ENCODE data around the gene KIF4A. TPM values are rescaled to one million over a fixed set of nuclear protein-coding genes. Genes with fewer than 3 reads are reported as not detected.

KIF4A gene
- total RNA-seq, 1 experiment from 2014 or later: 35.8 TPM

- H3K9me3 ChIP-seq (ENCODE audit: low read length): no peaks in the 10 kb centered on the region
- no peaks in the 10 kb centered on the region for H4K20me1 ChIP-seq (ENCODE audit: low read length)
- H3K4me2 ChIP-seq (ENCODE audit: low read length): no peak overlapping the region
- no peaks in the 10 kb centered on the region for H3K27me3 ChIP-seq (ENCODE audit: low read length)
- peaks cover 35% of the 10 kb centered on the region for H3K36me3 ChIP-seq (ENCODE audit: low read depth, low read length)
- ChIA-PET CTCF (no interaction called here), POLR2A (ENCODE audit: unreplicated experiment) (no interaction called here)
- ATAC-seq: no peak
- H3K4me1 ChIP-seq (ENCODE audit: insufficient read depth, low read length): 0 out of 2 replicates have a peak, but pooled peaks cover 8% of the 10 kb centered on the region
- no peak for DNase-seq
- TF ChIP-seq EZH2 (IDR thresholded peaks at IDR 0.05; ENCODE audit: low read length, unreplicated experiment) (no peak), EZH2phosphoT487 (IDR thresholded peaks at IDR 0.05; ENCODE audit: borderline replicate concordance, low read length) (no peak), CTCF (conservative IDR thresholded peaks at IDR 0.05; ENCODE audit: low read depth, low read length) (no peak)
- H3K27ac ChIP-seq (ENCODE audit: low read length): no peak overlapping the region
- H3K79me2 ChIP-seq (ENCODE audit: low read length): no peaks in the 10 kb centered on the region
- no TSS peak for BruUV-seq (replicated peaks)
- no peak overlapping the region for H3K4me3 ChIP-seq (ENCODE audit: low read length)
- H3K9me2 ChIP-seq (replicated peaks; ENCODE audit: low read length): no peaks in the 10 kb centered on the region
- intact Hi-C loops (cut with micrococcal nuclease): loop anchor here (10.0 kb wide), 1 partner anchor 218 kb away; no protein-coding TSS in a partner anchor
- no peak overlapping the region for H3K9ac ChIP-seq (ENCODE audit: low read length)
- no peaks in the 10 kb centered on the region for H3F3A ChIP-seq (ENCODE audit: low read length, unreplicated experiment)
- no peak overlapping the region for H2AFZ ChIP-seq (ENCODE audit: low read length)
Measured at GRCh38 chrX:70336767-70337166, 46.9 kb downstream of the KIF4A start.

- H3K9ac ChIP-seq (ENCODE audit: low read length): no peak overlapping the region
- H3K79me2 ChIP-seq (ENCODE audit: low read length): no peaks in the 10 kb centered on the region
- ChIA-PET CTCF (no interaction called here), POLR2A (ENCODE audit: unreplicated experiment) (no interaction called here)
- H3K4me1 ChIP-seq (ENCODE audit: insufficient read depth, low read length): 0 out of 2 replicates have a peak, but pooled peaks cover 8% of the 10 kb centered on the region
- no peak overlapping the region for H3K4me2 ChIP-seq (ENCODE audit: low read length)
- no peaks in the 10 kb centered on the region for H4K20me1 ChIP-seq (ENCODE audit: low read length)
- no TSS peak for BruUV-seq (replicated peaks)
- H3F3A ChIP-seq (ENCODE audit: low read length, unreplicated experiment): no peaks in the 10 kb centered on the region
- no peaks in the 10 kb centered on the region for H3K27me3 ChIP-seq (ENCODE audit: low read length)
- H3K9me3 ChIP-seq (ENCODE audit: low read length): no peaks in the 10 kb centered on the region
- ATAC-seq (no peak), DNase-seq (no peak)
- H3K9me2 ChIP-seq (replicated peaks; ENCODE audit: low read length): no peaks in the 10 kb centered on the region
- intact Hi-C loops (cut with micrococcal nuclease): loop anchor here (10.0 kb wide), 1 partner anchor 217 kb away; no protein-coding TSS in a partner anchor
- H3K4me3 ChIP-seq (ENCODE audit: low read length): no peak overlapping the region
- H3K36me3 ChIP-seq (ENCODE audit: low read depth, low read length): peaks cover 41% of the 10 kb centered on the region
- TF ChIP-seq EZH2phosphoT487 (IDR thresholded peaks at IDR 0.05; ENCODE audit: borderline replicate concordance, low read length) (no peak), CTCF (conservative IDR thresholded peaks at IDR 0.05; ENCODE audit: low read depth, low read length) (no peak)
- H3K27ac ChIP-seq (ENCODE audit: low read length): no peak overlapping the region
- H2AFZ ChIP-seq (ENCODE audit: low read length): no peak overlapping the region
Measured at GRCh38 chrX:70338290-70338689, 48.4 kb downstream of the KIF4A start.

- H3K4me3 ChIP-seq (ENCODE audit: low read length): no peak overlapping the region
- TF ChIP-seq CTCF (conservative IDR thresholded peaks at IDR 0.05; ENCODE audit: low read depth, low read length) (no peak), EZH2phosphoT487 (IDR thresholded peaks at IDR 0.05; ENCODE audit: borderline replicate concordance, low read length) (no peak), EZH2 (IDR thresholded peaks at IDR 0.05; ENCODE audit: low read length, unreplicated experiment) (no peak)
- H3K9me2 ChIP-seq (replicated peaks; ENCODE audit: low read length): no peaks in the 10 kb centered on the region
- 0 out of 2 replicates have a peak, but pooled peaks cover 8% of the 10 kb centered on the region for H3K4me1 ChIP-seq (ENCODE audit: insufficient read depth, low read length)
- ChIA-PET POLR2A (ENCODE audit: unreplicated experiment) (no interaction called here), CTCF (no interaction called here)
- intact Hi-C loops (cut with micrococcal nuclease): no loop called here
- no peak overlapping the region for H3K4me2 ChIP-seq (ENCODE audit: low read length)
- H3K9ac ChIP-seq (ENCODE audit: low read length): no peak overlapping the region
- ATAC-seq (no peak), DNase-seq (no peak)
- no peaks in the 10 kb centered on the region for H3K9me3 ChIP-seq (ENCODE audit: low read length)
- H3F3A ChIP-seq (ENCODE audit: low read length, unreplicated experiment): no peaks in the 10 kb centered on the region
- BruUV-seq (replicated peaks): no TSS peak
- peaks cover 59% of the 10 kb centered on the region for H3K36me3 ChIP-seq (ENCODE audit: low read depth, low read length)
- H2AFZ ChIP-seq (ENCODE audit: low read length): no peak overlapping the region
- no peak overlapping the region for H3K27ac ChIP-seq (ENCODE audit: low read length)
- H3K27me3 ChIP-seq (ENCODE audit: low read length): no peaks in the 10 kb centered on the region
- no peaks in the 10 kb centered on the region for H4K20me1 ChIP-seq (ENCODE audit: low read length)
- H3K79me2 ChIP-seq (ENCODE audit: low read length): no peaks in the 10 kb centered on the region
Measured at GRCh38 chrX:70343435-70343834, 53.5 kb downstream of the KIF4A start.

Data from PC-3 (cell line).